K562 (cell line): ENCODE results near the gene ORC1. TPM values are rescaled to one million over a fixed set of nuclear protein-coding genes. Genes with fewer than 3 reads are reported as not detected.
A peak's percentile ranks its signal among the peaks of the same experiment; 100 is the strongest.

Experiments
- ATAC-seq: fragments of 200-7000 bp; cut with Tn5 transposase; 3 replicates; pipeline ENCODE4 v1.9.1; 2020; ENCODE audit warnings: moderate library complexity
- BruUV-seq: library from RNA; stranded (reverse); fragments of 400-500 nt; replicated peaks from 2 replicates; lab custom pipeline; 2021; lab: Mats Ljungman, UMichigan
- CTCF ChIA-PET: fragments of 300-600 bp; formaldehyde crosslinking; extraction: SDS; loops from one replicate; lab custom pipeline; 2021; ENCODE audit warnings: low intra/inter-chr PET ratio; lab: Yijun Ruan, JAX
- POLR2A ChIA-PET: fragments of 300-600, 350-650 bp; sonication (Branson Sonifier 250); formaldehyde crosslinking; extraction: SDS; loops from one replicate; lab custom pipeline; 2021; ENCODE audit warnings: antibody characterized with exemption, inconsistent platforms; lab: Yijun Ruan, JAX
- DNase-seq, 4 experiments: peaks; one replicate each; pipeline versions ENCODE4 v3.0.0 to v3.0.0-alpha.2; 2011 to 2018; ENCODE audit warnings: low spot score in 3 of 4, mixed read lengths in 3 of 4; ENCODE audit errors: extremely low read depth in 1 of 4
- FAIRE-seq: peaks from 2 replicates; lab custom pipeline; 2011; peaks lifted over from hg19 to GRCh38; lab: Jason Lieb, UNC
- H2AFZ ChIP-seq: 2 replicates; pipeline ENCODE4 v1.6.0; 2011; ENCODE audit warnings: low read depth, low read length, control low read depth, inconsistent platforms
- H3K27ac ChIP-seq: fragments of 200-600 bp; 3 replicates; pipeline ENCODE4 v1.8.0; 2011; ENCODE audit warnings: low read depth, mild to moderate bottlenecking, control low read depth, inconsistent platforms, low read length, moderate library complexity, mixed read lengths; ENCODE audit errors: extremely low read depth
- H3K27me3 ChIP-seq, 2 experiments: fragments of 300-600 bp in 1 of 2; 2 replicates in 1 of 2; 3 replicates in 1 of 2; pipeline versions ENCODE4 v1.6.0 to v1.8.0; 2011; ENCODE audit warnings: inconsistent platforms in 2 of 2, low read length in 2 of 2, mild to moderate bottlenecking in 1 of 2, mixed read lengths in 1 of 2, moderate library complexity in 1 of 2; ENCODE audit not compliant: control insufficient read depth in 2 of 2, insufficient read depth in 2 of 2
- H3K36me3 ChIP-seq: fragments of 300-600 bp; 3 replicates; pipeline ENCODE4 v1.8.0; 2011; ENCODE audit warnings: mild to moderate bottlenecking, low read length, inconsistent platforms; ENCODE audit not compliant: control insufficient read depth, insufficient read depth
- H3K4me1 ChIP-seq, 2 experiments: fragments of 200-600 bp in 1 of 2; replicated peaks in 1 of 2; 2 replicates in 1 of 2; 3 replicates in 1 of 2; pipeline versions ENCODE4 v1.5.1 to v1.8.0; 2011; ENCODE audit warnings: inconsistent platforms in 2 of 2, low read length in 2 of 2, mild to moderate bottlenecking in 1 of 2, mixed read lengths in 1 of 2, moderate library complexity in 1 of 2; ENCODE audit not compliant: control insufficient read depth in 2 of 2, insufficient read depth in 2 of 2
- H3K4me2 ChIP-seq: 2 replicates; pipeline ENCODE4 v1.6.1; 2011; ENCODE audit warnings: low read length, control low read depth, inconsistent platforms, mixed read lengths; ENCODE audit not compliant: insufficient read depth
- H3K4me3 ChIP-seq: fragments of 200-600 bp; sonication (generic), shearing (Covaris generic); 2 replicates; pipeline ENCODE4 v1.5.1; 2016; ENCODE audit warnings: control low read depth, inconsistent platforms
- H3K79me2 ChIP-seq: fragments of 200-600 bp; 3 replicates; pipeline ENCODE4 v1.8.0; 2011; ENCODE audit warnings: low read length, inconsistent platforms; ENCODE audit not compliant: control insufficient read depth, insufficient read depth
- H3K9ac ChIP-seq, 2 experiments: 2 replicates each; pipeline versions ENCODE4 v1.6.0 to v1.6.1; 2011; ENCODE audit warnings: low read depth in 2 of 2, low read length in 2 of 2, control low read depth in 1 of 2, inconsistent platforms in 1 of 2, mild to moderate bottlenecking in 1 of 2, mixed read lengths in 1 of 2; ENCODE audit not compliant: insufficient read depth in 1 of 2
- H3K9me1 ChIP-seq: one replicate; pipeline ENCODE4 v1.6.0; 2011; ENCODE audit warnings: inconsistent platforms, mild to moderate bottlenecking, low read length, moderate library complexity; ENCODE audit not compliant: control insufficient read depth, insufficient read depth
- H3K9me3 ChIP-seq: replicated peaks from 2 replicates; pipeline ENCODE4 v1.5.1; 2011; ENCODE audit warnings: low read depth, low read length, inconsistent platforms; ENCODE audit not compliant: control insufficient read depth, insufficient read depth
- H4K20me1 ChIP-seq: replicated peaks from 2 replicates; pipeline ENCODE4 v1.6.1; 2011; ENCODE audit warnings: low read length, inconsistent platforms, mixed read lengths; ENCODE audit not compliant: control insufficient read depth, insufficient read depth
- IRF9 ChIP-seq: fragments of 450-650 bp; IDR thresholded peaks from 2 replicates; pipeline ENCODE4 v1.6.1; 2016; ENCODE audit warnings: missing biosample characterization, missing genetic modification characterization
- KDM4B ChIP-seq, 2 experiments: fragments of 450-650 bp in 1 of 2; sonication (generic) in 1 of 2; IDR thresholded peaks; 2 replicates each; pipeline ENCODE4 v1.6.1; 2016 to 2017; ENCODE audit warnings: borderline replicate concordance in 2 of 2, antibody characterized with exemption in 1 of 2, low read depth in 1 of 2, mild to moderate bottlenecking in 1 of 2
- NCOA6 ChIP-seq: fragments of 450-650 bp; IDR thresholded peaks from 2 replicates; pipeline ENCODE4 v1.6.1; 2017; ENCODE audit warnings: mild to moderate bottlenecking
- PHF20 ChIP-seq: fragments of 450-650 bp; IDR thresholded peaks from 2 replicates; pipeline ENCODE4 v1.6.1; 2018; ENCODE audit not compliant: partially characterized antibody
- POLR2AphosphoS2 ChIP-seq: IDR thresholded peaks from 2 replicates; pipeline ENCODE4 v1.6.1; 2012; ENCODE audit warnings: low read length, improper control_type of control experiment
- PTTG1 ChIP-seq: fragments of 450-650 bp; IDR thresholded peaks from 2 replicates; pipeline ENCODE4 v1.6.1; 2016; ENCODE audit warnings: low read depth, mild to moderate bottlenecking, missing genetic modification characterization, missing compliant biosample characterization
- SP1 ChIP-seq: sonication (generic); formaldehyde crosslinking; IDR thresholded peaks from 2 replicates; pipeline ENCODE4 v1.8.1; 2022; ENCODE audit warnings: mild to moderate bottlenecking, missing genetic modification reagents
- STAT5A ChIP-seq: IDR thresholded peaks from 2 replicates; pipeline ENCODE4 v1.6.1; 2012; ENCODE audit warnings: low read length, inconsistent platforms, borderline replicate concordance
- TARDBP ChIP-seq: fragments of 450-650 bp; IDR thresholded peaks from 2 replicates; pipeline ENCODE4 v1.6.1; 2016
- TEAD1 ChIP-seq, 2 experiments: fragments of 450-650 bp in 1 of 2; sonication (generic) in 1 of 2; formaldehyde crosslinking; IDR thresholded peaks; 2 replicates each; pipeline versions ENCODE4 v1.4.0 to v1.8.0; 2020 to 2022; ENCODE audit warnings: mild to moderate bottlenecking in 2 of 2, missing genetic modification reagents in 1 of 2
- U2AF2 ChIP-seq: fragments of 200-400 bp; formaldehyde crosslinking; optimal IDR thresholded peaks from 2 replicates; pipeline ENCODE3; 2017; ENCODE audit warnings: low read depth, mild to moderate bottlenecking, low read length
- ZNF764 ChIP-seq: fragments of 250-450 bp; sonication (Bioruptor Pico); IDR thresholded peaks from 2 replicates; pipeline ENCODE4 v1.4.0; 2020; ENCODE audit warnings: low read depth, mild to moderate bottlenecking, moderate library complexity
- ZNF778 ChIP-seq: fragments of 450-650 bp; formaldehyde crosslinking; IDR thresholded peaks from 2 replicates; pipeline ENCODE4 v1.4.0; 2020; ENCODE audit warnings: mild to moderate bottlenecking, moderate library complexity
- WGBS: fragments of 100-300 bp; shearing (Covaris generic); methylation state at CpG from one replicate; pipeline ENCODE4 v1.1.6; 2016; ENCODE audit warnings: low coverage, mixed read lengths; ENCODE audit not compliant: insufficient coverage; ENCODE audit errors: missing lambda C conversion rate; 5-methylcytosine and 5-hydroxymethylcytosine counted together
- in situ Hi-C: fragments of 300-500 bp; cut with MboI; formaldehyde crosslinking; loops from 4 replicates; pipeline ENCODE4 v1.15.0; 2018; ENCODE audit warnings: inconsistent platforms, mixed read lengths
- intact Hi-C: fragments of 100-400 bp; cut with micrococcal nuclease; formaldehyde crosslinking; loops from 2 replicates; pipeline ENCODE4 v1.14.2; 2022
- polyA plus RNA-seq, 8 experiments: library from polyadenylated mRNA; depleted of rRNA in 4 of 8; stranded (reverse) in 5 of 8; unstranded in 3 of 8; fragments of >200 nt; fragmentation: Nextera tagmentation in 2 of 8; fragmentation: Illumina TruSeq in 1 of 8; extraction: Ambion mirVana in 2 of 8; extraction: Trizol in 1 of 8; gene quantifications; 2 replicates each; pipeline versions ENCODE4 v1.2.1 to v1.2.3, GENCODE V29; 2011 to 2014; ENCODE audit warnings: inconsistent platforms in 1 of 8, missing spikeins in 1 of 8
- total RNA-seq, 7 experiments: library from RNA; depleted of rRNA in 6 of 7; stranded (reverse); fragments of >200 nt in 6 of 7; fragmentation: Illumina TruSeq in 2 of 7; extraction: Trizol in 2 of 7; gene quantifications; 2 replicates each; pipeline versions ENCODE4 v1.2.1 to v1.2.3, GENCODE V29; 2011 to 2021; ENCODE audit warnings: low replicate concordance in 1 of 7
- TF ChIP-seq, protein P1 (sequence below): sonication (generic); formaldehyde crosslinking; IDR thresholded peaks from 2 replicates; pipeline ENCODE4 v1.8.0; 2023; ENCODE audit warnings: mild to moderate bottlenecking, missing genetic modification reagents

The ORC1 gene
- total and polyA plus RNA-seq, 9 of the 15 experiments (the other 6 are each of a cell fraction or from before 2014, with no cell fraction given), result 26.4 to 91.6 (median 69.7) TPM

GRCh38 chr1:52366517-52366827, 37.8 kb downstream of the ORC1 start (continued):
- TF ChIP-seq PTTG1 (tag) (no peak), NCOA6 (no peak), SP1 (CRISPR knock-in tag) (0 out of 2 replicates have a peak, but pooled peaks have one; percentile 9), TARDBP (no peak), KDM4B (IDR thresholded peaks at IDR 0.05; ENCODE audit: borderline replicate concordance in 2 of 2, low read depth in 1 of 2) (no peak)

DNA sequence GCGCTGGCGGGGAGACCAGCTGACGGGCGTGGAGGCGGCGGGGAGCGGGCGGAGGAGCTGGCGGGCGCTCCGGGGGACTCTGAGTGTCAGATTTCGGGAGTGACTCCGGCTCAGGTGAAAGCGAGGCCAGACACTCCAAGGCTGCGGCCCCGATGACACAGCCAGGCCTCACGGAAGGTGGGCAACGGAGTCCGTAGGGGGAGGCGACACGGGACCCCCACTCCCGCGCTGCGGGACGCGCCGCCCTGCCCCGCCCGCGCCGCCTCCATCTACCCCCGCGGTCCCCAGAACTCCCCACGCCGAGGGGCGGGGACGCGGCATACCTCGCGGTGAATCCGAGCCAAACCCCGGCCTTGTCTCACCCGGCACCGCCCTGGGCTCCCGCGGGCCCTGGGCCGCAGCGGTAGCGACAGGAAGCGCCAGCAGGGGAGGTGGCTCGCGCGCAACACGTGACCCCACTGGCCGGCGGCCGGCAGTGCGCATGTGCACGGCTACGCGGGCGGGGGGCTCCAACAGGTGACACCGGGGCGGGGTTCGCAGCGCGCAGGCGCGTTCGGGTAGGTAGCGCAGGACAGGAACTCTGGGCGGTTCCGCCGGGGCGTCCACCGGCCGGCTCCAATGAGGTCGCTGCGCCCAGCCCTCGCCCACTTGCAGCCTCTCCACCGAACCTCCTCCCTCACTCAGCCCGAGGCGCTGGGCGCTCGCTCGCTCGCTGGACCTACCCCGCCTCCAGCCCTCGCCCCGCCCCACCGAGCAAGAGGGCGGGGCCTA, 38.3 kb downstream of the ORC1 start, which contains the start of gene CC2D1B:
CC2D1B (minus strand) TSS at position 460 of the 771 bp plus-strand sequence. CDS start 1,585 bp downstream, outside the sequence.
- under 1% methylated on average over 80 of the region's 92 CpGs for WGBS
- peaks cover 22% of the 10 kb centered on the region for H3K79me2 ChIP-seq
- intact Hi-C loops (loop anchor here (2.0 kb wide), 2 partner anchors 223 to 321 kb away; partner anchors contain the start of gene ZFYVE9), in situ Hi-C loops (no loop called here)
- peak; percentile 79 for FAIRE-seq
- H3K4me2 ChIP-seq, result peak within 1 kb of the TSS; percentile 91
- H4K20me1 ChIP-seq, result no peaks in the 10 kb centered on the region; the same call in 1 of the 2 replicates
- peak; percentile 100 for DNase-seq
- H3K27me3 ChIP-seq, result no peaks in the 10 kb centered on the region
- peak within 1 kb of the TSS; percentile 85 for H2AFZ ChIP-seq
- H3K4me1 ChIP-seq, result peaks cover 21 to 37% of the 10 kb centered on the region in 2 experiments
- BruUV-seq, result no TSS peak
- H3K27ac ChIP-seq, result peak within 1 kb of the TSS; percentile 93
- peak within 1 kb of the TSS; percentile 95 to 98 for H3K9ac ChIP-seq
- CTCF ChIA-PET, result interaction anchor here (1.0 kb wide), 1 partner anchor 319 kb away, joined by 3 read pairs; no protein-coding TSS in a partner anchor
- H3K9me1 ChIP-seq, result peaks cover 5% of the 10 kb centered on the region
- peak; percentile 96 for ATAC-seq
- peaks cover 42% of the 10 kb centered on the region; the same call in 2 of the 3 replicates for H3K36me3 ChIP-seq
- POLR2A ChIA-PET, result interaction anchor here (0.5 to 3.7 kb wide), 23 partner anchors 8 to 800 kb away, joined by 3 to 29 read pairs (median 3); partner anchors contain the start of genes ORC1, PRPF38A and TUT4
- H3K9me3 ChIP-seq, result no peaks in the 10 kb centered on the region
- peak within 1 kb of the TSS; percentile 77 for H3K4me3 ChIP-seq
- no peak for TF ChIP-seq U2AF2
- no peak for TF ChIP-seq STAT5A
- peak; percentile 75 for TF ChIP-seq PHF20
- no peak for TF ChIP-seq ZNF764
- TF ChIP-seq IRF9 (tag), result no peak
- TF ChIP-seq, protein P1, sequence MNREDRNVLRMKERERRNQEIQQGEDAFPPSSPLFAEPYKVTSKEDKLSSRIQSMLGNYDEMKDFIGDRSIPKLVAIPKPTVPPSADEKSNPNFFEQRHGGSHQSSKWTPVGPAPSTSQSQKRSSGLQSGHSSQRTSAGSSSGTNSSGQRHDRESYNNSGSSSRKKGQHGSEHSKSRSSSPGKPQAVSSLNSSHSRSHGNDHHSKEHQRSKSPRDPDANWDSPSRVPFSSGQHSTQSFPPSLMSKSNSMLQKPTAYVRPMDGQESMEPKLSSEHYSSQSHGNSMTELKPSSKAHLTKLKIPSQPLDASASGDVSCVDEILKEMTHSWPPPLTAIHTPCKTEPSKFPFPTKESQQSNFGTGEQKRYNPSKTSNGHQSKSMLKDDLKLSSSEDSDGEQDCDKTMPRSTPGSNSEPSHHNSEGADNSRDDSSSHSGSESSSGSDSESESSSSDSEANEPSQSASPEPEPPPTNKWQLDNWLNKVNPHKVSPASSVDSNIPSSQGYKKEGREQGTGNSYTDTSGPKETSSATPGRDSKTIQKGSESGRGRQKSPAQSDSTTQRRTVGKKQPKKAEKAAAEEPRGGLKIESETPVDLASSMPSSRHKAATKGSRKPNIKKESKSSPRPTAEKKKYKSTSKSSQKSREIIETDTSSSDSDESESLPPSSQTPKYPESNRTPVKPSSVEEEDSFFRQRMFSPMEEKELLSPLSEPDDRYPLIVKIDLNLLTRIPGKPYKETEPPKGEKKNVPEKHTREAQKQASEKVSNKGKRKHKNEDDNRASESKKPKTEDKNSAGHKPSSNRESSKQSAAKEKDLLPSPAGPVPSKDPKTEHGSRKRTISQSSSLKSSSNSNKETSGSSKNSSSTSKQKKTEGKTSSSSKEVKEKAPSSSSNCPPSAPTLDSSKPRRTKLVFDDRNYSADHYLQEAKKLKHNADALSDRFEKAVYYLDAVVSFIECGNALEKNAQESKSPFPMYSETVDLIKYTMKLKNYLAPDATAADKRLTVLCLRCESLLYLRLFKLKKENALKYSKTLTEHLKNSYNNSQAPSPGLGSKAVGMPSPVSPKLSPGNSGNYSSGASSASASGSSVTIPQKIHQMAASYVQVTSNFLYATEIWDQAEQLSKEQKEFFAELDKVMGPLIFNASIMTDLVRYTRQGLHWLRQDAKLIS, result peak; percentile 90; the same call in 1 of the 2 replicates
- 0 out of 4 replicates have a peak, but pooled peaks of 1 of the 2 experiments have one; percentile 76 for TF ChIP-seq TEAD1 (CRISPR knock-in tag; IDR thresholded peaks at IDR 0.05)
- TF ChIP-seq POLR2AphosphoS2, result no peak; the same call in 1 of the 2 replicates
- TF ChIP-seq ZNF778 (CRISPR knock-in tag), result no peak
